ENCODE data around the gene SPEN.

The SPEN gene

DNA sequence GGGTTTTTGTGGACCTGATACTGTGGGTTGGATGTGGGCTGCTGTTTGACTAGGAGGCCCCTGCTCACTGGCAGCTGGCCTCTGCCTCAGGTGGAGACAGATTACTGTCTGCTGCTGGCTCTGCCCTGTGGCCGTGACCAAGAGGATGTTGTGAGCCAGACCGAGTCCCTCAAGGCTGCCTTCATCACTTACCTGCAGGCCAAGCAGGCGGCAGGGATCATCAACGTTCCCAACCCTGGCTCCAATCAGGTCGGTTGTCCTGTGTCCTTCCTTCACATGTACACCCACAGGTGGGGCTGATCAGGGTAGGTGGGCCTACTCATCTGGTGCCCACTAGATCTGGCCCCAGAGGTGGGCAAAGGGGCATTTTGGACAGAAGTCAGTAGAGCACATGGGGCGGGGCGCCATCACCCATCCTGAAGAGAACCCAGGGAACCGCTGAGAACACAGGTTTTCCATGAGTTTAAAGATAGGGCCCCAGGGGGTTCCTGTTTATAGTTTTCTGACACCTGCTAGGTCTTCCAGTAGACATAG lies 91.2 kb downstream of the SPEN start:
- no peak for DNase-seq

DNA sequence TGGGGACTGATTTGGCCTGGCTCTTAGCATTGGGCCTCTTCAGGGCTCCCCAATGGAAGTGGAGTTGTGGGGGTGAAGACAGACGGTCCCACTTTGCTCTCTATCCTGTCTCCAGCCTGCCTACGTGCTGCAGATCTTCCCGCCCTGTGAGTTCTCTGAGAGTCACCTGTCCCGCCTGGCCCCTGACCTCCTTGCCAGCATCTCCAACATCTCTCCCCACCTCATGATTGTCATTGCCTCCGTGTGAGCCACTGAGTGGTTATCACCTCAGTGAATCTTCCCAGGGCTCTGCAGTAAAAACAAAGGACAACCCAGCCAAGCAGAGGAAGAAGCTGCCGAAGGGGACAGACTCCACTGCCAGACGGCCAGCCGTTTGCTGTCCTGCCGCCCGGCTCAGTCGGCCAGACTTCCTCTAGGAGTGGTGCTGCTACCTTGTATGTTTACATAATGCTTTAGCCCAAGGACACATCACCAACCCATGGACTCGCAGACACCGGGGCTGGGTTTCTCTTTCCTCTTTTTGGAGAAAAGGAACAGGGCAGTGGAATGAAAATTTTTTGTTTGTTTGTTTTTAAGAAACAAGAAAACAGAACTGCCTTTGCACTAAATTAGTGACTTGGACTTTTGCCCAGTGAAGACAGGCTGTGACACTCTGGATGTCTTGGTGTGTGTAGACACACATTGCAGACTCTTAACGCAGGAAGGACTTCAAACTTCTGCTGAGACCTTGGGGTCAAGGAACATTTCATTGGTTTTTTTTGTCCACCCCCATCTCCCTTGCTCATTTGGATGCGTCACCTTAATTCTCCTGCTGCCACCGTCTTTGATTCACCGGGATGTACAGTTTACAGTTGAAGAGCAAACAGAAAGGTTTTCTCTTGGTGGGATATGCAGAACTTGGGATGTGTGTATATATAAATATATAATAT lies 91.9 kb downstream of the SPEN start:
- no peak for DNase-seq

DNA sequence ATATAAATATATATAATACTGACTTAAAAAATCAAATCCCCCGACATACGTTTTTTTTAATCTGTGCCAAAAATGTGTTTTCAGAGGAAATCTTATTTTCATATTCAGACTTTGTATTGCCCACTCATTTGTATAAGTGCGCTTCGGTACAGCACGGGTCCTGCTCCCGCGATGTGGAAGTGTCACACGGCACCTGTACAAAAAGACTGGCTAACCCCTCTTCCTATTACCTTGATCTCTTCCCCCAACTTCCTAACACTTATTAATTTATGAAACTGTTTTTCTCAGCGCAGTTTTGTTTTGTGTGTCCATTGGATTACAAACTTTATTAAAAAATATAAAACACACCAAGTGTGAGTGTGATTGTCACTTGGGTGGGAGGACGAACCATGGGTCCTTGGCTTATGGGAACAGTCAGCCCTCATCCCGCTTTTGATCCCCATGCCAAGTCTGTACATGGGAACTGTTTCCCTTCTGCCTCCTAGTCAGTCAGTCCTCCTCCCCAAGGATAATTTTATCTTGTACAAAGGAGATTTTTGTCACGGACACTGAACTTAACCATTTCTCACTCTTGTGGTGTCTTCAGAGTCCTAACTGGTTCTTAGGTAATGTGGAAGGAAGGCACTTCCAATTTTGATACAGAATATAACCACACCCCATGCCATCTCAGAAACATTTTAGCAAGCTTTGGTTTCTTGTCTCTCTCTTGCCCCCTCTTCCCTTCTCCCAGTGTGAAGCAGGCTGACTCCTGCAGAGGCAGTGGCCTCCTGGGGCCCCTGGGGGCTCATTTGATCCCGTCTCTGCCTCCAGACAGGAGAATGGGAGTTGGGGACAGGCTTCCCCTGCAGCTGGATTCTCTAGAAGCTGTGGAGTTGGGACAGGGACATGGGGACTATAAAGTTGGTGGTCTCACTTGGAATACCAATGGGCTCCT lies 92.9 kb downstream of the SPEN start:
- no peak for DNase-seq

DNA sequence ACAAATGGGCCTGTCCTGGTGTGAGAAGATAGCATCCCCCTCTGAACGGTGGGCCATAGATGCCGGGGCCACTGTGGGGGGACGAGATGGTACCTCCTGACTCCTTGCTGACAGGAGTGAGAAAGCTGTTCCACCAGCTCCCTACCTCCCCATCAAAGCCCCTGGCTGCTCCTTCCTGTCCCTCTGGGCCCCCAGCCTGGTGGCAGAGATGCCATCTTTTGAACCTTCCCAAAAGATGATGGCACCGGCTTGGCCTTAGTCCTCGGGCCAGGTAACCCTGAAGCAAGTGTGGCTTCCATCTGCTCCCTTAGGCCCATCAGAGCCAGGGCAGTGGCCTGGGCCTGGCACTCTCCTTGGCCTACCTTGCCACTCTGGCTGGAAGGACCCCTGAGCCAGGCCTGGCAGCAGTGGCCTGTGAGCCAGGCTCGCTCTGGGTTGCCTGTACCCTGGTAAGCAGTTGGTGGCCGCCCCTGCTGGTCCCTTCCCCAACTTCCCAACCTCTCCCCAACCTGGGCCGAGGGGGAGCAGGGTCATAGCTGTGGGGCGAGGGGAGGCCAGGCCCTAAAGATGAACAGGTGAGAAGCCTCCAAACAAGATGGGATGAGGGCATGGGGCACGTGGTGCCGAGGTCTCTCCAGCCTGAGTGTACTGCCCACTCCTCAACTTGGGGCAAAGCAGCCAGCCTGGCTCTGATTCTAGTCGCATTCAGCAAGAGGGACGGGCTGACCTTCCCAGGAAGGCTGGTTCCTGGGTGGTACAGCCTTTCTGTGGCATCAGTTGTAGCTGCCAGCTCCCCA lies 93.7 kb downstream of the SPEN start:
- no peak for DNase-seq

DNA sequence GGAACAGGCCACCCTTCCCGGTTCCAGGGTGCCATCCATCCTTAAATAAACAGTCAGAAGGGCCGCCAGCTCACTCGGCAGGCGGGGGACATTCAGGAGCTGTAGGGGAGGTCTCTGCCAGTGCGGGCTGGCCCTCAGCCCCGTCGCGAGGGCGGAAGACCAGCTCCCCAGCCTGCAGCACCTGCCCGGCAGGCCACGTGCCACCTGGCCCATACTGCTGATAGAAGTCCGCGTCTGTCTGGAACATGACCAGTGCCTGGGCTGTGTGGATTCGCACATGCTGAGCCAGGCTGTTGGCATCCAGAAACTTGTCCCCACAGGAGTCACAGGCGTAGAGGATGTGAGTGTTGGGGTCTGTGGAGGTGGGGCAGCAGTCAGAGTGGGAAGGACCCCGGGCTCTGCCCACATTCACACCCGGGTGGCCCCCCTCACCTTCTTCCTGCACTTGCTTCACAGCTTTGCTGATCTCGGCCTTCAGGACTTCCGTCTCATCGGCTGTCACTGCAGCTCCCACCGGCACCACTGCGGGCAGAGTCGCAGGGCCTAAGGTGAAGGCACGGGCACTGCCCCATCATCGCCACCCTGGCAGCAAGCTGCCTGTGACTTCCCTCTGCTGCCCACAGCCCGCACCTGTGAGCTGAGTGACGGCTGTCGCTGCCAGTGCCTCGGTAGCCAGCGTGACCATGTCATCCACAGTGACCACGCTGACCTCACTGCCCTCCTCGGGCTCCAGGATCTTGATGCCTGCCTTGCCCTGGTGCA lies 94.6 kb downstream of the SPEN start:
- no peak for DNase-seq

DNA sequence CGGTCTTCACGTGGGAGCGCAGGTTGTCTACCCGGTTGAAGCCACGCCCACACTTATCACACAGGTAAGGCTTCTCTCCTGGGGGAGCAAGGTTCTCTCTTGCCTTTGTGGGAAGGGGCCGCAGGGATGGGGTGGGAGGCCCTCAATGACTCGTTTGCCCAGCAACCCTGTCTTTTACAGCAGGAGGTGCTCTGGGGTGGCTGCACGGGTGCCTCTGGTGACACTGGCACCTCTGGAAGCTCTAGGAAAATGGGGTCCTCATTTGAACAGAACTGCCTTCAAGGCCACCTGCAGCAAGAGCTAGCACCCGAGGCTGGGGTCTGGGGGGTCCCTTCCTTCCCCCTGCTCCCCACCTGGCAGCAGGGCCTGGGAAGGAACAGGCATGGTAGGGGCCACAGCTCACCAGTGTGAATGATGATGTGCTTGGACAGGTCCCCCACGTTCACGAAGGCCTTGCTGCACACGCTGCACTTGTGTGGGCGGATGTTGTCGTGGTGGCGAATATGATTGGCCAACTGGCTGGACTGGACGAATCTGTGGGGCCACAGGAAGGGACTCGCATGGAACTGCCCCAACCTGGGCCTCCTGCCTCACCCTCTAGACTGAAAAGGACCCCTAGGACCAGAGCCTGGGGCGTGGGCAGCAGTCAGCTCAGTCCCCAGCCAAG lies 95.3 kb downstream of the SPEN start:
- no peak for DNase-seq

DNA sequence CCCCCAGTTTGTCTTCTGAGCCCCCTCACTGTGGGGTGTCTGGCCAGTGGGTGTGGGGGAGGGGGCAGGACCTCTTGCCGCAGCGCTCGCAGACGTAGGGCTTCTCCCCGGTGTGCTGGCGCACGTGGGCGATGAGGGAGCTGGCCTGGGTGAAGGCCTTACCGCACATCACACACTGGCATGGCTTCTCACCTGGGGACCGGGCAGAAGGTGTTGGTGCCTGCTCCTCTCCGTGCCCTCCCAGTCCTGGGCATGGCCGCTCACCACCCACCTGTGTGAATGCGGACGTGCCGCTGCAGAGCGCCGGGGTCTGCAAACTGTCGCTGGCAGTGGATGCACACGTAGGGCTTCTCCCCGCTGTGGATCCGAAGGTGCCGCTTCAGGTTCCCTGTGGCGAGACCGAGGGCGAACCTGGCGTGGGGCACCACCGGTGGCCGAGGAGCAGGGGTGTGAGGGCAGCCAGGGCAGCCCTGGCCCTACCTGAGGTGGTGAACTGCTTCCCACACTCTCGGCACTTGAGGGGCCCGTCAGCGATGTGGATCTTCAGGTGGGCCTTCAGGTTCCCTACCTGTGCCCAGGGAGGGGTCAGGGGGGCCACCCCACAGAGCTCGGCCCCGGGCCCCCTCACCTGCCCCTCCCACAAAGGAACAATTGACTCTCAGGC lies 96.0 kb downstream of the SPEN start:
- DNase-seq = no peak

DNA sequence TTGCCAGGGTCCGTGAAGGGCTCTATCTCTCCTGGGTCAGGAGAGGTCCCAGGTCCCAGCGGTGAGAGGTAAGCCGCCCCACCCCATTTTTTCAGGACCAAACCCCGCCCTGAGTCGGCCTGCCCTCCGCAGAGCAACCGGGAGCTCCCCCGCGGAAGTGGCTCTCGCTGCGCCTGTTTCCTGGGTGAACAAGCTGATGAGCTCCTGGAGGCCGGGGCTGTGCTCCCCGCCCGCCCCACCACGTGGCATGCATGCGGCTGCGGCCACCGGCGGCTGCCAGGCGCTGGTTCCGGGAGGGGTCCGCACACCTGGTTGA lies 96.4 kb downstream of the SPEN start:
- DNase-seq = no peak

DNA sequence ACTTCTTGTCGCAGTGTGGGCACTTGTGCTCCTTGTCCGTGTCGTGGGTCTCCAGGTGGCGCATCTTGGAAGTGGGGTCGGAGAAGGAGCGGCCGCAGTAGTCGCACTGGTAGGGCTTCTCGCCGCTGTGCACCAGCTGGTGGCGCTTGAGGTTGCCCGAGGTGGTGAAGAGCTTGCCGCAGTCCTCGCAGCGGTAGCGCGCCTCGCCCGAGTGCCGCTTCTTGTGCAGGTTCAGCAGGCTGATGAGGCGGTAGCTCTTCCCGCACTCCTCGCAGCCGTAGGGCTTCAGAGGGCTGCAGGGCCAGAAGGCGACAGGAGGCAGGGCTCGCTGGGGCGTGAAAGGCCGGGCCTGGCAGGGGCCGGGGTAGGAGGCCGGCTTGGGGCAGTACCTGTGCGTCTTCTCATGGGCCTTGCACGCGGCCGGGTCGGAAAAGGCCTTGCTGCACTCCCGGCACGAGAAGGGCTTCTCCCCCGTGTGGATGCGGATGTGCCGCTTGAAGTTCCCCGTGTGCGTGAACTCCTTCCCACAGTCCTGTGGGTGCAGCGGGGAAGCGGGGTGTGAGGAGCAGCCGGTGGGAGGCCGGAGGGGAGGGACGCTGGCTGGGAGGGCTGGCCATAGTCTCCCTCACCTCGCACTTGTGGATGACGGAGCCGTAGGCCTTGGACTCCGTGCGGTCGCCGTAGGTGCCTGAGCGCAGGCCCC lies 97.0 kb downstream of the SPEN start:
- DNase-seq = no peak

DNA sequence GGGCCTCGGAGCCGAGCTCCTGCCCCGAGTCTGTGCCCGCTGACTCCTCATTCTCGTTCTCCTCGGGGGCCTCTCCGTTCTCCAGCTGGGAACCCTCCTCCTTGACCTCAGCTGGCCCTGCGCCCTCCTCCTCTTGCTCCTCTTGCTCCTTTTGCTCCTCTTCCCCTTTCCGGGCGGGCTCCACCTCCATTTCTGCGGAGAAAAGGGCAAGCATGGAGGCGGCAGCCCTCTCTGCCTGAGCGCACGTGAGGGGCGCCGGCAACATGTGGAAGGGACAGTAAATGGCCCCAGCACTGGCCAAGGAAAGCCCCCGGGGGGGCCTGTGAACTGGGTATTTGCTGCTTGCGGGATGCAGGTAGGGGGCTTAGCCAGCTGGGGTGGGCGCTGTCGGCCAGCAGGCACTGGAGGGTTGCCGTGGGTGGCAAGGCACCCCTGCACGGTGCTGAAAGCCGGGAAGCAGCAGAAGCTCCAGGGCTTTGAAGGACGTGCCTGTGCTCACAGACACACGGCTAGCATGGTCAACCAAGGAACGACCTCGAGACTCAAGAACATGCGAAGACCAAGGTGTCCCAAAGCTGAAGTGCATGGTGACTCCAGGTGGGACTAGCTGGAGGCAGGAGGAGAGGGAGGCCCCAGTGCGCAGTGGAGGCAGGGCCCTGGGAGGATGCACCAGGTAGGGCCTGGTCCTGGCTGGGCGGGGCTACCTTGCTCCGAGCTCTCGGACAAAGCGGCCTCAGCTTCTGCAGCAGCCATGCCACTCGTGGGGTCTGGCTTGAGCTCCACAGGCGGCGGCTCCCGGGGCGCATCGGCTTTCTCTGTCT lies 97.7 kb downstream of the SPEN start:
- DNase-seq = no peak

DNA sequence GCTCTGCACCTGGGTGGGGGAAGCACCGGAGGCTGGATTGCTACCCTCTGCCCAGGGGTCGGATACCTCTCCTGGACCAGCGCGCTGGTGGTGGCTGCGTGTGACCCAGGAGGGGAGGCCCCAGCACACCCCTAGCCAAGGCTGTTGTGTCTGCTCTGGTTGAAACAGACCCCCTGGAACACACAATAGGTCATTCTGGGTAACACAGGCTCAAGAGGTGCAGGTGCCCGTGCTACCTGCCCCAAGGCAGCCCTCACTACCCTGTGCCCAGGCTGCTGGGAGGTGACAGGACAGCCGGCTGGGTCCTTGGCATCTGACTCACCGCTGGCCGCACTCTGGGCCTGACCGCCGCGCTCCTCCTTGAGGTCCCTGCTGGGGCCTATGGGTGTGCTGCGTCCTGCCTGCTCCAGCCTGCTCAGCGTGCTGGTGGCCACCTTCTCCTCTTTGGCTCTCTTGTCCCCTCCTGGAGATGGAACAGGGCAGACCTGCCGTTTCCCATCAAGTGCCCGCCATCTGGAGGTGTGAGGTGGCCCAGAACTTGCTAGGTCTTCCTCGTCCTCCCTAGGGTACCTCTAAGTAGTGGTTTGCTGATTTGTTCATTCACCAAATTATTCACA lies 98.4 kb downstream of the SPEN start:
- no peak for DNase-seq

DNA sequence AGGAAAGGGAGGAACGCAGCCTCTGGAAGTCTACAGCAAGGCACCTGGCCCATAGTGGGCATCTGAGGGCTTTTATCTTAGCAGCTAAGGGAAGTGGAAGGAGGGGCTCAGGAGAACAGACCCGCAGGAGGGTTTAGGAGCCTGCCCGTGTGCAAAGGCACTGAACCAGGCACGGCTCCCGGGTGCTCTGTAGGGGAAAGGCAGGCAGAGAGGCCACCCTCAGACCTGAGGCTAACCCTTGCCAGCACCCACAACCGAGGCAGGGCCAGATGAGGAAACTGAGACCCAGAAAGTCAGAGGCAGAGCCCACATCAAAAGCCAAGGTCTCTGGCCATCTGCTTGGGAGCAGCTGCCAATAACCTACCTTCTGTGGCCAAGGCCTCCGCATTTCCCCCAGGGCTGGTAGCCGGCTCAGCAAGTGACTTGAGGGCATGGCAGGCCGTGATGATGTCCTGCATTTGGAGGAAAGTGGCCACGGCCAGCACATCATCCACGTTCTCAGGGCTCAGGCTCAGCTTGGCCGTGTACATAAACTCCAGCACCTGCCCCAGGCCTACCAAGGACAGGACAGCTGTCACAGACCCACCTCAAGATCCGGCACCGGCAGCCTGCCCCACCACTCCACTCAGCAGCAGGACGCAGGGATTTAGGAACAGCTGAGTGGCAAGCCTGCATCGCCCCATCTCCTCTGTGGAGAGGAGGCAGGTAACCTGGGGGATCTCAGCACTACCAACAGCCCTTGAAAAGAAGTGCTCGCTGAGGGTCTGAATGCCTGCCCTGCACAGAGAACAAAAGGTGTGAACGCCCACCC lies 99.3 kb downstream of the SPEN start:
- no peak for DNase-seq

DNA sequence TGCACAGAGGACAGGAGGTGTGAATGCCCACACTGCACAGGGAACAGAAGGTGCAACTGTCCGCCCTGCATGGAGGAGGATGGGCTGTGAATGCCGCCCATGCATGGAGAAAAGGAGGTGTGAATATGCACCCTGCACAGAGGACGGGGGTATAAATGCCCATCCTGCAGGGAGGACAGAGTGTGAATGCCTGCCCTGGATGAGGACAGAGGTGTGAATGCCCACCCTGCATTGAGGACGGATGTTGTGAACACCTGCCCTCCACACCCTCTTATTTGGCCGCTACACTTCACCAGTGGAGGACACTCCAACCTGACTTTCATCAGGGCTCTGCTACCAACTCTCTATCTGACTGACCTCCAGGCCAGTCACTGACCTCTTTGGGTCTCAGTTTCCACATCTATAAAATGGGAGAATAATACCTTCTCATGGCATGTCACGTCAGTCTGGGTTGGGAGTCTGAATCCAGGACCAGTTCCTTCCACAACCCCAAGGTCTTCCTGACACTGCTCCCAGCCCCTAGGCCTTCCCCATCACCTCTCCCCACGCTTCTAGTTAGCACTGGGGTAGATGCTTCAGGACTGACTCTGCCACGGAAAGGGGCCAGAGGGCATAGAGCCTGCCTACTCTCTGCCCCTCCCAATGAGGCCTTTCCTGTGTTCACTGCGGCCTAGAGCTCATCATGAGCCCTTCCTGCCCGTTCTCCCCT lies 100.0 kb downstream of the SPEN start:
- no peak for DNase-seq

DNA sequence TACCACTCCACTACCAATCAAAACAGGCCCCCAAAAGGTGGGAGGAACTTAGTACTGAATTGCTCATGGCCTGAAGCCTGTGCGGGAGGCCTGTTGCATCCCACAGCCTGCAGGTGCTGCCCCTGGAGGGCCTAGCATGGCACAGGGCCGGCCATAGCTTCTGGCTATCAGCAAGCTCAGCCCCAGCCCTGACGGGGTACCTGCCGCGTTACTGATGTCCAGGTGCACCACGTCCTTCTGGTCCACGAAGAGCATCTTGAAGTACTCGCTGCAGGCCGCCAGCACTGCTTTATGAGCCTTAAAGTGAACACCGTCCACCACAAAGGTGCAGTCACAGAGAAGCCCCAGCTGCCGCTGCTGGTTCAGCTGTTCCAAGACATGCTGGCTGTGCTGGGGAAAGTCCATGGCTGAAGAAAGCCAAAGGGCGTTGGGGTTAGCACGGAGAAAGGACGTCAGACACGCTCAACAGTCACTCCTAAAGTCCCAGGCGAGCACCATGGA lies 100.6 kb downstream of the SPEN start:
- no peak for DNase-seq

DNA sequence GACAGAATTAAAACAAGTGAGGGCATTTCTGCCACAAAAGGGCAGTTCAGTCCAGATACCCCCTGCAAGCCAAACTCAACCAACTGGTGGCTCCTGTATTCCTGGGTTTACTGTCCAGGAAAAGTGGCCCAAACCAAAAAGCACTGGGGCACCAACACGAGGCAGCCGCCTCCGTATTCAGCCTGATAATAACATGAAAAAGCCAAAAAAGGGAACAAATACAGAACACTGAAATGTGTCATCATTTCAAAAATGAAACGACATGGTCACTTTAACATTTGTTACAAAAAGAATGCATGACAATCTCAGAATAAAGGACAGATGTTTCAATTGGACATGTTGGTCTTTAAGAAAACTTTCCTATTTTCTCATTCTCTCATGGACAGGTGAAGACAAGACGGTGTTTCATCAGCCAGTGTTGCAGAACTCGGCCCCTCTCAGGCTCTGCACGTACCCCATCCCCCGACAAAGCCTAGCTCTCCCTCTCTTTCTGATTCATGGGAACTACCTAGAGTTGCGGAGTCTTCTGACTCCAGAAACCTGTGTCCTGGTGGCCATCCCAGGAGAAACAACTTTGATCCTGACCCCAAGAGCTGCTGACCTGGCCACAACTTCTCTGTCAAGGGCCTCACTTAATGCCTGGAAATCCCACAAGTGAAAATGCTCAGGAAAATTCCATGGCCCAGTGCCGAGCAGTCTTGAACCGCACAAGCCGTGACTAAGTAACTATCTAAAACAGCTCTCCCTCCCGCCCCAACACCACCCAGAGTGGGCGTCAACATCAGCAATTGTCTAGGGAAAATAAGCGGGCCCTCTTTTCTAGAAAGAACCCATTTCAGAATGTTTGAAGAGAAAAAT lies 101.3 kb downstream of the SPEN start:
- DNase-seq = no peak
